ENCODE results near the gene DUOXA1. TPM values are rescaled to one million over a fixed set of nuclear protein-coding genes. Genes with fewer than 3 reads are reported as not detected.

DUOXA1 gene
- total RNA-seq, 1 donor, result 0.36 TPM

DNA sequence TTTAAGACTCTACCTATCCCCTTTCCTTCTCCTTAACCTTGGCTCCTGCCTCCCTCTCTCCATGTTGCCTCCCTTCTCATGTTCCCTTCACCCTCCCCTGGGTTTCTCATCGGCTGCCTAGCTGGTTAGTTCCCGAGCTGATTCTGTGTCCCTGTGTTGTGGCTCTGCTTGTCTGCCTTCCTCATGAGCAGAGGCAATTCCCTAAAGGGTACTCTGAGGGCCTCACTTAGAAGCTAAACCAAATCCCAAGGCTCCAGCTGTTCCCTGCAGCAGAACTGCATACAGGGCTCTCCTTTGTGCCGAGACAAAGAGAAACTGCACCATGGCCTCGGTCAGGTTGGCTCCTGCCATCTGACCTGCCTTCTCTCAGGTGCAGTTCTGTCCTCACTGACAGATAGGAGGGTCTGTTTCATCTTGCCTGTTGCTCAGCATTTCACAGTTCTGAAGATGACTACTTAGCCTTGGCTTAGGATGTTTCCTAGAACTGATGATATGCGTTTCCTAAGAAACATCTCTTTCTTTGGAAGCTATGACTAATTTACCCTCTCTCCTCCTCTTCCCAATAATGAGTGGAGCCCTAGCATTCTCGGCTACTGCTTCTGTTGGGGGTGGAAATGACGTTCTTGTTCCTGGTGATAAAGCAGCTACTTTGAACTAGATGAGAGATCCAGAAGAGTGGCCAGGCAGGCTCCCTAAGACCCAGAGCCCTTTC is 27.2 kb upstream of the DUOXA1 start:
- H3K27me3 ChIP-seq (ENCODE audit: insufficient read depth, low read length), result no peaks in the 10 kb centered on the region
- no peaks in the 10 kb centered on the region for H4K20me1 ChIP-seq (ENCODE audit: insufficient read depth, low read length)
- H3K4me1 ChIP-seq (ENCODE audit: insufficient read depth, low read length), result peaks cover 20% of the 10 kb centered on the region
- DNase-seq (ENCODE audit: insufficient read length, low spot score, missing footprints), result peak; percentile 97
- H3K4me2 ChIP-seq (ENCODE audit: insufficient read depth, low read length), result peak overlapping the region; percentile 58
- H3K4me3 ChIP-seq (ENCODE audit: insufficient read depth, low read length), result peak overlapping the region; percentile 6
- H3K9me3 ChIP-seq (ENCODE audit: low read depth, low read length), result no peaks in the 10 kb centered on the region
- peak overlapping the region; percentile 27 for H2AFZ ChIP-seq (ENCODE audit: low read length)
- no peaks in the 10 kb centered on the region for H3K79me2 ChIP-seq (ENCODE audit: insufficient read depth, low read length)
- TF ChIP-seq, protein P1, sequence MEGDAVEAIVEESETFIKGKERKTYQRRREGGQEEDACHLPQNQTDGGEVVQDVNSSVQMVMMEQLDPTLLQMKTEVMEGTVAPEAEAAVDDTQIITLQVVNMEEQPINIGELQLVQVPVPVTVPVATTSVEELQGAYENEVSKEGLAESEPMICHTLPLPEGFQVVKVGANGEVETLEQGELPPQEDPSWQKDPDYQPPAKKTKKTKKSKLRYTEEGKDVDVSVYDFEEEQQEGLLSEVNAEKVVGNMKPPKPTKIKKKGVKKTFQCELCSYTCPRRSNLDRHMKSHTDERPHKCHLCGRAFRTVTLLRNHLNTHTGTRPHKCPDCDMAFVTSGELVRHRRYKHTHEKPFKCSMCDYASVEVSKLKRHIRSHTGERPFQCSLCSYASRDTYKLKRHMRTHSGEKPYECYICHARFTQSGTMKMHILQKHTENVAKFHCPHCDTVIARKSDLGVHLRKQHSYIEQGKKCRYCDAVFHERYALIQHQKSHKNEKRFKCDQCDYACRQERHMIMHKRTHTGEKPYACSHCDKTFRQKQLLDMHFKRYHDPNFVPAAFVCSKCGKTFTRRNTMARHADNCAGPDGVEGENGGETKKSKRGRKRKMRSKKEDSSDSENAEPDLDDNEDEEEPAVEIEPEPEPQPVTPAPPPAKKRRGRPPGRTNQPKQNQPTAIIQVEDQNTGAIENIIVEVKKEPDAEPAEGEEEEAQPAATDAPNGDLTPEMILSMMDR (IDR thresholded peaks at IDR 0.05; ENCODE audit: extremely low read depth, low read depth, low read length), result no peak
- H3K27ac ChIP-seq (ENCODE audit: low read depth, low read length), result peak overlapping the region; percentile 94
- H3K36me3 ChIP-seq (ENCODE audit: insufficient read depth, low read length), result no peaks in the 10 kb centered on the region

DNA sequence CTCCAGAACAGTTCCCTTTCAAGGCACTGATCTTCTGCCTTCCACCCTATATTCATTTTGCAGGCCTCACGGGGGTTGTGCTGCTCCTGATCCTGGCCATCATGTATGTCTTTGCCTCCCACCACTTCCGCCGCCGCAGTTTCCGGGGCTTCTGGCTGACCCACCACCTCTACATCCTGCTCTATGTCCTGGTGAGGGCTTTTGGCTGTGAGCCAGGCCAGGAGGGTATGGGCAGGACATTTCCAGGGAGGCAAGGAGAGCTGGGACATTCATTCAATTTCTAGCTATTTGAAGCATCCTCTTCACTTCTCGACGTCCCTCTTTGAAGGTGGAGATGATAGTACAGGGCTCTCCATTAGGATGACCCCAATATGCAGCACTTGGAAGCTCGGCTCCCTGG is 26.1 kb upstream of the DUOXA1 start:
- TF ChIP-seq, protein P1 (IDR thresholded peaks at IDR 0.05; ENCODE audit: extremely low read depth, low read depth, low read length), result no peak
- no peak overlapping the region for H2AFZ ChIP-seq (ENCODE audit: low read length)
- H3K27me3 ChIP-seq (ENCODE audit: insufficient read depth, low read length), result no peaks in the 10 kb centered on the region
- H3K27ac ChIP-seq (ENCODE audit: low read depth, low read length), result no peak overlapping the region
- no peak for DNase-seq (ENCODE audit: insufficient read length, low spot score, missing footprints)
- H3K4me3 ChIP-seq (ENCODE audit: insufficient read depth, low read length), result no peak overlapping the region
- H3K36me3 ChIP-seq (ENCODE audit: insufficient read depth, low read length), result no peaks in the 10 kb centered on the region
- no peaks in the 10 kb centered on the region for H4K20me1 ChIP-seq (ENCODE audit: insufficient read depth, low read length)
- H3K79me2 ChIP-seq (ENCODE audit: insufficient read depth, low read length), result no peaks in the 10 kb centered on the region
- H3K9me3 ChIP-seq (ENCODE audit: low read depth, low read length), result no peaks in the 10 kb centered on the region
- H3K4me1 ChIP-seq (ENCODE audit: insufficient read depth, low read length), result peaks cover 20% of the 10 kb centered on the region
- no peak overlapping the region for H3K4me2 ChIP-seq (ENCODE audit: insufficient read depth, low read length)

DNA sequence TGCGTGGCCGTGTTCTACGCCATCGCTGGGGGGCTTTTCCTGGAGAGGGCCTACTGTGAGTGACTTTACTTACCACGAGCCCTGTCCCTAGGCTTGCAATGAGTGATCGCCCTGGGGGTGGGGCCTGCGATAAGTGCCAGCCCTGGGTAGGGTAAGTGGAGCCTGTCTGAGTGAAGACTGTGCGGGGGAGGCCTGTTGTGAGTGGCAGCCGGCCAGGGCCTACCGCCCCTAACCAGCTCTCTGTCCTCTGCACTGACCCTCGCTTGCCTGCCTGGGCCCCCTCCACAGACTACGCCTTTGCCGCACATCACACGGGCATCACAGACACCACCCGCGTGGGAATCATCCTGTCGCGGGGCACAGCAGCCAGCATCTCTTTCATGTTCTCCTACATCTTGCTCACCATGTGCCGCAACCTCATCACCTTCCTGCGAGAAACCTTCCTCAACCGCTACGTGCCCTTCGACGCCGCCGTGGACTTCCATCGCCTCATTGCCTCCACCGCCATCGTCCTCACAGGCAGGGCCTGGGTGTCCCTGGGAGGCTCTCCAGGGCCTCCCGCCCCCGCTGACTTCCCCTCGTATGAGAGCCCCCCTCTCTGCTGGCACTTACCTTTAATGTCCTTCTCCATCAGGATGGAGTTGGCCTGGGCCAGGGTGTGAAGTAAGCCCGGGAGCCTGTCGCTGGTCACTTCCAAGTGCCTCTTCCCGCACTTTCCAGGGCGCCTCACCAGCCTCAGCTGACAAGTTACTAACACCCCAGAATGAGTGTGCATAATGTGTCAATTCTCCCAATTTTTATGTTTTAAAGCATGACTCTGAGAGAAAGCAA is 22.5 kb upstream of the DUOXA1 start:
- Histone ChIP-seq H3K4me2 (ENCODE audit: insufficient read depth, low read length) (no peak overlapping the region), H3K27me3 (ENCODE audit: insufficient read depth, low read length) (no peaks in the 10 kb centered on the region), H3K36me3 (ENCODE audit: insufficient read depth, low read length) (no peaks in the 10 kb centered on the region), H4K20me1 (ENCODE audit: insufficient read depth, low read length) (no peaks in the 10 kb centered on the region), H3K4me3 (ENCODE audit: insufficient read depth, low read length) (no peak overlapping the region), H3K79me2 (ENCODE audit: insufficient read depth, low read length) (no peaks in the 10 kb centered on the region), H3K9me3 (ENCODE audit: low read depth, low read length) (no peaks in the 10 kb centered on the region), H2AFZ (ENCODE audit: low read length) (no peak overlapping the region), H3K27ac (ENCODE audit: low read depth, low read length) (no peak overlapping the region), H3K4me1 (ENCODE audit: insufficient read depth, low read length) (peaks cover 25% of the 10 kb centered on the region)
- TF ChIP-seq, protein P1 (IDR thresholded peaks at IDR 0.05; ENCODE audit: extremely low read depth, low read depth, low read length), result no peak
- peak; percentile 74 for DNase-seq (ENCODE audit: insufficient read length, low spot score, missing footprints)

DNA sequence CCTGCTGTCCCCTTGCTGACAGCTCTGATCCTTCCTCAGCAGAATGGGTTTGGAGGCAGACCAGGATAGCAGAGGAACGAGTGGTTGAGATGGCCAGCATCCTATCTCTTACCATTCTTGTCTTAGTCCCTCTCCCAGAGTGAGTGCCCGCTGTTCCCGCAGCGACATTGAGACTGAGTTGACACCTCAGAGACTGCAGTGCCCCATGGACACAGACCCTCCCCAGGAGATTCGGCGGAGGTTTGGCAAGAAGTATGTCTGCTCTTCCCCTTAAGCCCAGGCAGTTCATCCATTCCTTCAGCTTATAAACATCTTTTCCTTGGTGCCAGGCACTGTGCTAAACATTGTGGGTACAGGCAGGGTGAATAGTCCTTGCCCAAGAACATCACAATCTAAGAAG is 21.3 kb upstream of the DUOXA1 start:
- Histone ChIP-seq H4K20me1 (ENCODE audit: insufficient read depth, low read length) (no peaks in the 10 kb centered on the region), H3K79me2 (ENCODE audit: insufficient read depth, low read length) (no peaks in the 10 kb centered on the region), H3K4me1 (ENCODE audit: insufficient read depth, low read length) (peaks cover 17% of the 10 kb centered on the region), H3K36me3 (ENCODE audit: insufficient read depth, low read length) (no peaks in the 10 kb centered on the region), H2AFZ (ENCODE audit: low read length) (no peak overlapping the region), H3K27me3 (ENCODE audit: insufficient read depth, low read length) (no peaks in the 10 kb centered on the region), H3K9me3 (ENCODE audit: low read depth, low read length) (no peaks in the 10 kb centered on the region), H3K4me3 (ENCODE audit: insufficient read depth, low read length) (no peak overlapping the region), H3K4me2 (ENCODE audit: insufficient read depth, low read length) (no peak overlapping the region), H3K27ac (ENCODE audit: low read depth, low read length) (no peak overlapping the region)
- DNase-seq (ENCODE audit: insufficient read length, low spot score, missing footprints), result peak; percentile 56
- TF ChIP-seq, protein P1 (IDR thresholded peaks at IDR 0.05; ENCODE audit: extremely low read depth, low read depth, low read length), result no peak
